HCT116 (cell line): ENCODE data around the gene ARID3A. TPM values are rescaled to one million over a fixed set of nuclear protein-coding genes. Genes with fewer than 3 reads are reported as not detected.

ENCODE experiments used
- ATAC-seq: fragments of 200-7000 bp; cut with Tn5 transposase; 2 replicates; pipeline ENCODE4 v1.9.1; 2020; ENCODE audit warnings: mild to moderate bottlenecking, moderate library complexity
- BruUV-seq: library from RNA; stranded (reverse); fragments of 400-500 nt; replicated peaks from 2 replicates; lab custom pipeline; 2021; lab: Mats Ljungman, UMichigan
- CTCF ChIA-PET: fragments of 300-600 bp; sonication (Branson Sonifier 250); formaldehyde crosslinking; loops from one replicate; lab custom pipeline; 2021; ENCODE audit warnings: antibody characterized with exemption; lab: Charles Lee
- POLR2A ChIA-PET: fragments of 300-600, 350-600 bp; sonication (Branson Sonifier 250); formaldehyde crosslinking; loops from one replicate; lab custom pipeline; 2021; ENCODE audit warnings: antibody characterized with exemption; lab: Charles Lee
- RAD21 ChIA-PET, 2 experiments: fragments of 300-600 bp; sonication (Branson Sonifier 250); formaldehyde crosslinking; loops; one replicate each; lab custom pipeline; 2023; ENCODE audit warnings: low total read pairs in 2 of 2; ENCODE audit not compliant: uncharacterized antibody in 2 of 2, unreplicated experiment in 2 of 2, low non-redundant PET in 1 of 2; lab: Charles Lee
- DNase-seq: peaks from one replicate; pipeline ENCODE4 v3.0.0-alpha.2; 2010; ENCODE audit warnings: low read depth, low spot score
- H2AFZ ChIP-seq: fragments of 200-600 bp; shearing (Covaris generic), sonication (generic); 2 replicates; pipeline ENCODE4 v1.6.1; 2017; ENCODE audit warnings: low read depth, mixed run types, mixed read lengths, antibody characterized with exemption, low read length; ENCODE audit not compliant: poor library complexity, severe bottlenecking
- H3K27ac ChIP-seq: 2 replicates; pipeline ENCODE4 v1.5.1; 2012; ENCODE audit warnings: low read depth, low read length
- H3K27me3 ChIP-seq: fragments of 200-600 bp; sonication (generic); 2 replicates; pipeline ENCODE4 v1.6.1; 2016; ENCODE audit warnings: mixed run types, low read length, mixed read lengths; ENCODE audit not compliant: insufficient read depth
- H3K36me3 ChIP-seq, 2 experiments: fragments of 200-500 bp in 1 of 2; fragments of 200-600 bp in 1 of 2; sonication (Bioruptor generic) in 1 of 2; sonication (generic) in 1 of 2; 2 replicates each; pipeline versions ENCODE4 v1.5.1 to v1.6.1; 2014 to 2016; ENCODE audit warnings: low read length in 2 of 2, inconsistent platforms in 1 of 2, mixed read lengths in 1 of 2, mixed run types in 1 of 2; ENCODE audit not compliant: insufficient read depth in 2 of 2, control insufficient read depth in 1 of 2
- H3K4me1 ChIP-seq, 2 experiments: fragments of 200-600 bp in 1 of 2; sonication (generic) in 1 of 2; 2 replicates each; pipeline versions ENCODE4 v1.5.1 to v1.6.1; 2012 to 2017; ENCODE audit warnings: low read length in 2 of 2, inconsistent platforms in 1 of 2, mild to moderate bottlenecking in 1 of 2, mixed read lengths in 1 of 2, mixed run types in 1 of 2, moderate library complexity in 1 of 2; ENCODE audit not compliant: insufficient read depth in 2 of 2, control insufficient read depth in 1 of 2
- H3K4me2 ChIP-seq: fragments of 200-600 bp; sonication (generic); 2 replicates; pipeline ENCODE4 v1.6.1; 2017; ENCODE audit warnings: mixed run types, low read length, mixed read lengths
- H3K4me3 ChIP-seq, 2 experiments: fragments of 200-600 bp in 1 of 2; sonication (generic) in 1 of 2; replicated peaks in 1 of 2; 2 replicates each; pipeline ENCODE4 v1.5.1; 2011 to 2016; ENCODE audit warnings: low read length in 2 of 2, control low read depth in 1 of 2, low read depth in 1 of 2, mild to moderate bottlenecking in 1 of 2, mixed read lengths in 1 of 2, mixed run types in 1 of 2
- H3K79me2 ChIP-seq: fragments of 200-600 bp; sonication (generic); 2 replicates; pipeline ENCODE4 v1.6.1; 2017; ENCODE audit warnings: mild to moderate bottlenecking, mixed run types, low read length, moderate library complexity, mixed read lengths; ENCODE audit not compliant: insufficient read depth
- H3K9ac ChIP-seq: fragments of 200-600 bp; sonication (generic); 2 replicates; pipeline ENCODE4 v1.6.1; 2016; ENCODE audit warnings: low read length, mixed read lengths
- H3K9me2 ChIP-seq: fragments of 200-600 bp; sonication (generic), shearing (Covaris generic); 2 replicates; pipeline ENCODE4 v1.6.1; 2017; ENCODE audit warnings: mixed run types, mild to moderate bottlenecking, moderate library complexity; ENCODE audit not compliant: insufficient read depth
- H3K9me3 ChIP-seq, 2 experiments: fragments of 200-500 bp in 1 of 2; fragments of 200-600 bp in 1 of 2; sonication (Bioruptor generic) in 1 of 2; sonication (generic) in 1 of 2; 2 replicates each; pipeline ENCODE4 v1.6.1; 2014 to 2017; ENCODE audit warnings: low read length in 2 of 2, mixed read lengths in 2 of 2, inconsistent platforms in 1 of 2, low read depth in 1 of 2, mild to moderate bottlenecking in 1 of 2, mixed run types in 1 of 2, moderate library complexity in 1 of 2; ENCODE audit not compliant: control insufficient read depth in 1 of 2, insufficient read depth in 1 of 2
- H4K20me1 ChIP-seq: fragments of 200-600 bp; sonication (generic), shearing (Covaris generic); 2 replicates; pipeline ENCODE4 v1.6.1; 2017; ENCODE audit warnings: mixed run types, mild to moderate bottlenecking, moderate library complexity; ENCODE audit not compliant: insufficient read depth
- CEBPB ChIP-seq: IDR thresholded peaks from 2 replicates; pipeline ENCODE4 v1.6.1; 2012; ENCODE audit warnings: low read depth
- FOSL1 ChIP-seq: IDR thresholded peaks from 2 replicates; pipeline ENCODE4 v1.6.1; 2012; ENCODE audit warnings: low read depth
- POLR2AphosphoS5 ChIP-seq: IDR thresholded peaks from 2 replicates; pipeline ENCODE4 v1.6.1; 2011; ENCODE audit warnings: mild to moderate bottlenecking, low read depth, low read length, moderate library complexity
- RAD21 ChIP-seq: IDR thresholded peaks from 2 replicates; pipeline ENCODE4 v1.6.1; 2012; ENCODE audit warnings: low read depth, mild to moderate bottlenecking
- REST ChIP-seq: IDR thresholded peaks from 2 replicates; pipeline ENCODE4 v1.6.1; 2012; ENCODE audit warnings: low read depth
- SRF ChIP-seq: IDR thresholded peaks from 2 replicates; pipeline ENCODE4 v1.6.1; 2012; ENCODE audit warnings: low read depth
- YY1 ChIP-seq: IDR thresholded peaks from 2 replicates; pipeline ENCODE4 v1.6.1; 2011; ENCODE audit warnings: low read length, low read depth, moderate library complexity, mild to moderate bottlenecking; ENCODE audit not compliant: insufficient replicate concordance; ENCODE audit errors: extremely low read depth
- ZNF274 ChIP-seq: fragments of 200-500 bp; sonication (Bioruptor generic); IDR thresholded peaks from 2 replicates; pipeline ENCODE4 v1.6.1; 2014; ENCODE audit warnings: mild to moderate bottlenecking, low read depth, low read length, inconsistent platforms
- intact Hi-C: fragments of 100-400 bp; cut with micrococcal nuclease; formaldehyde crosslinking; loops from 2 replicates; pipeline ENCODE4 v1.10.0; 2022
- total RNA-seq: library from RNA; stranded (reverse); gene quantifications from one replicate; pipeline ENCODE4 v1.2.1, GENCODE V29; 2021; ENCODE audit not compliant: unreplicated experiment
- TF ChIP-seq, protein P1 (sequence below): IDR thresholded peaks from 2 replicates; pipeline ENCODE4 v1.6.1; 2012
- TF ChIP-seq, protein P2 (sequence below), 3 experiments: fragments of 200-600 bp in 1 of 3; sonication (generic) in 1 of 3; IDR thresholded peaks in 2 of 3; conservative IDR thresholded peaks in 1 of 3; 2 replicates each; pipeline ENCODE4 v1.5.1; 2012 to 2017; ENCODE audit warnings: low read depth in 2 of 3, low read length in 2 of 3, antibody characterized with exemption in 1 of 3, borderline replicate concordance in 1 of 3, control low read depth in 1 of 3, mild to moderate bottlenecking in 1 of 3, mixed read lengths in 1 of 3, mixed run types in 1 of 3, moderate library complexity in 1 of 3; ENCODE audit not compliant: insufficient read depth in 1 of 3
- TF ChIP-seq, protein P3 (sequence below): IDR thresholded peaks from 2 replicates; pipeline ENCODE4 v1.6.1; 2012

ARID3A gene
- total RNA-seq, 1 experiment from 2014 or later = 21.8 TPM

GRCh38 chr19:901216-902092 is 24.4 kb upstream of the ARID3A start:
- ATAC-seq (no peak), DNase-seq (no peak)
- no peaks in the 10 kb centered on the region for H3K27me3 ChIP-seq
- H3K9me3 ChIP-seq = no peaks in the 10 kb centered on the region
- H3K36me3 ChIP-seq = peaks cover 6 to 7% of the 10 kb centered on the region in 2 experiments; a peak in 3 of 4 replicates
- peaks cover 26% of the 10 kb centered on the region; the same call in 1 of the 2 replicates for H3K79me2 ChIP-seq
- TF ChIP-seq REST (no peak), FOSL1 (no peak), RAD21 (no peak), POLR2AphosphoS5 (no peak), YY1 (no peak), ZNF274 (no peak), CEBPB (no peak), SRF (no peak)
- TF ChIP-seq, protein P1, sequence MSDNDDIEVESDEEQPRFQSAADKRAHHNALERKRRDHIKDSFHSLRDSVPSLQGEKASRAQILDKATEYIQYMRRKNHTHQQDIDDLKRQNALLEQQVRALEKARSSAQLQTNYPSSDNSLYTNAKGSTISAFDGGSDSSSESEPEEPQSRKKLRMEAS = no peak
- TF ChIP-seq, protein P2, sequence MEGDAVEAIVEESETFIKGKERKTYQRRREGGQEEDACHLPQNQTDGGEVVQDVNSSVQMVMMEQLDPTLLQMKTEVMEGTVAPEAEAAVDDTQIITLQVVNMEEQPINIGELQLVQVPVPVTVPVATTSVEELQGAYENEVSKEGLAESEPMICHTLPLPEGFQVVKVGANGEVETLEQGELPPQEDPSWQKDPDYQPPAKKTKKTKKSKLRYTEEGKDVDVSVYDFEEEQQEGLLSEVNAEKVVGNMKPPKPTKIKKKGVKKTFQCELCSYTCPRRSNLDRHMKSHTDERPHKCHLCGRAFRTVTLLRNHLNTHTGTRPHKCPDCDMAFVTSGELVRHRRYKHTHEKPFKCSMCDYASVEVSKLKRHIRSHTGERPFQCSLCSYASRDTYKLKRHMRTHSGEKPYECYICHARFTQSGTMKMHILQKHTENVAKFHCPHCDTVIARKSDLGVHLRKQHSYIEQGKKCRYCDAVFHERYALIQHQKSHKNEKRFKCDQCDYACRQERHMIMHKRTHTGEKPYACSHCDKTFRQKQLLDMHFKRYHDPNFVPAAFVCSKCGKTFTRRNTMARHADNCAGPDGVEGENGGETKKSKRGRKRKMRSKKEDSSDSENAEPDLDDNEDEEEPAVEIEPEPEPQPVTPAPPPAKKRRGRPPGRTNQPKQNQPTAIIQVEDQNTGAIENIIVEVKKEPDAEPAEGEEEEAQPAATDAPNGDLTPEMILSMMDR (IDR thresholded peaks at IDR 0.05 in 2 of 3, conservative IDR thresholded peaks at IDR 0.05 in 1 of 3; ENCODE audit: borderline replicate concordance in 1 of 3, insufficient read depth in 1 of 3, low read depth in 2 of 3, low read length in 2 of 3) = no peak
- TF ChIP-seq, protein P3, sequence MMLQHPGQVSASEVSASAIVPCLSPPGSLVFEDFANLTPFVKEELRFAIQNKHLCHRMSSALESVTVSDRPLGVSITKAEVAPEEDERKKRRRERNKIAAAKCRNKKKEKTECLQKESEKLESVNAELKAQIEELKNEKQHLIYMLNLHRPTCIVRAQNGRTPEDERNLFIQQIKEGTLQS = no peak
- no peaks in the 10 kb centered on the region for H3K9me2 ChIP-seq
- ChIA-PET CTCF (no interaction called here), POLR2A (no interaction called here), RAD21 (no interaction called here)
- H4K20me1 ChIP-seq = no peaks in the 10 kb centered on the region
- no peak overlapping the region for H3K9ac ChIP-seq
- BruUV-seq = no TSS peak
- intact Hi-C loops = no loop called here
- peaks cover 6 to 16% of the 10 kb centered on the region in 2 experiments; a peak in 3 of 4 replicates for H3K4me1 ChIP-seq
- peak overlapping the region; percentile 42; the same call in 1 of the 2 replicates for H3K27ac ChIP-seq
- H3K4me3 ChIP-seq = no peak overlapping the region
- H2AFZ ChIP-seq = no peak overlapping the region
- H3K4me2 ChIP-seq = peak overlapping the region; percentile 41; the same call in 1 of the 2 replicates
